ENCODE data around the gene SHROOM2.

DNA sequence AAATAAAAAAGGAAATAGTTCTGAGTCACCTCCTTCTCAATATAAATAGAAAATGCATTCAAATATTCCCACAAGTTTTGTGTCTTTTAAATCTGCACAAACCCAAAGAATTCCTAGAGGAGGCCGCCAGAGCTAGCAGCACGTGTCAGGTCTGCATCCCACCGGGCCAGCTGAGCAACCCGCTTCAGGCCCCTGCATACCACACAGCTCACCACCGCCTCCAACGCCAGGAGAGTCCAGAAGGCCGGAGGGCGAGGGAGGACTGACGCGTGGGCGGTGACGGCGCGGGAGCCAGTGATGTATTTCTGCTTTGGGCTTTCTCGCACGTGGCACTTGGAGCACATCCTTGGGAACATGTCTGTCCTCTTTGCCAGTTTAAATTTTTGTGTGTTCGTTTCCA is 119.1 kb downstream of the SHROOM2 start:
- no peak for TF ChIP-seq GABPB2 (CRISPR knock-in tag; conservative IDR thresholded peaks at IDR 0.05)
- TF ChIP-seq TCF7 (IDR thresholded peaks at IDR 0.05; ENCODE audit: borderline replicate concordance) = no peak
- no peak for TF ChIP-seq RHOXF2B (CRISPR knock-in tag; conservative IDR thresholded peaks at IDR 0.05)
- no peak for TF ChIP-seq ARID2 (IDR thresholded peaks at IDR 0.05)
- TF ChIP-seq HIVEP1 (CRISPR knock-in tag; IDR thresholded peaks at IDR 0.05) = no peak
